Neural crest cell (in vitro differentiated cells): ENCODE data around the gene LSM14A. TPM values are rescaled to one million over a fixed set of nuclear protein-coding genes. Genes with fewer than 3 reads are reported as not detected.

Source experiments
- DNase-seq: peaks from one replicate; pipeline ENCODE4 v3.0.0; 2021; ENCODE audit warnings: low read depth, mixed read lengths, low spot score
- H3K27ac Mint-ChIP-seq: one replicate; pipeline ENCODE4 v1.8.0; 2021; ENCODE audit warnings: mild to moderate bottlenecking, mixed read lengths; ENCODE audit not compliant: unreplicated experiment
- H3K27me3 Mint-ChIP-seq: 2 replicates; pipeline ENCODE4 v1.8.0; 2021; ENCODE audit warnings: low read depth, mild to moderate bottlenecking, mixed read lengths
- H3K36me3 Mint-ChIP-seq: 2 replicates; pipeline ENCODE4 v1.8.0; 2021; ENCODE audit warnings: low read depth, mild to moderate bottlenecking, mixed read lengths
- H3K4me1 Mint-ChIP-seq: 2 replicates; pipeline ENCODE4 v1.8.0; 2021; ENCODE audit warnings: mixed read lengths
- H3K4me3 Mint-ChIP-seq: one replicate; pipeline ENCODE4 v1.8.0; 2021; ENCODE audit warnings: mild to moderate bottlenecking, mixed read lengths
- H3K9me3 Mint-ChIP-seq: 2 replicates; pipeline ENCODE4 v1.8.0; 2021; ENCODE audit warnings: mixed read lengths
- total RNA-seq: library from RNA; stranded (reverse); gene quantifications from 2 replicates; pipeline ENCODE4 v1.2.1, GENCODE V29; 2021
- TF ChIP-seq, protein P1 (sequence below): fragments of 200-600 bp; sonication (generic); conservative IDR thresholded peaks from 2 replicates; pipeline ENCODE4 v1.5.0; 2021; ENCODE audit warnings: antibody characterized with exemption, mild to moderate bottlenecking

LSM14A gene
- total RNA-seq, 1 donor from 2014 or later = 141 TPM

- peaks cover 6% of the 10 kb centered on the region for H3K4me1 Mint-ChIP-seq
- TF ChIP-seq, protein P1, sequence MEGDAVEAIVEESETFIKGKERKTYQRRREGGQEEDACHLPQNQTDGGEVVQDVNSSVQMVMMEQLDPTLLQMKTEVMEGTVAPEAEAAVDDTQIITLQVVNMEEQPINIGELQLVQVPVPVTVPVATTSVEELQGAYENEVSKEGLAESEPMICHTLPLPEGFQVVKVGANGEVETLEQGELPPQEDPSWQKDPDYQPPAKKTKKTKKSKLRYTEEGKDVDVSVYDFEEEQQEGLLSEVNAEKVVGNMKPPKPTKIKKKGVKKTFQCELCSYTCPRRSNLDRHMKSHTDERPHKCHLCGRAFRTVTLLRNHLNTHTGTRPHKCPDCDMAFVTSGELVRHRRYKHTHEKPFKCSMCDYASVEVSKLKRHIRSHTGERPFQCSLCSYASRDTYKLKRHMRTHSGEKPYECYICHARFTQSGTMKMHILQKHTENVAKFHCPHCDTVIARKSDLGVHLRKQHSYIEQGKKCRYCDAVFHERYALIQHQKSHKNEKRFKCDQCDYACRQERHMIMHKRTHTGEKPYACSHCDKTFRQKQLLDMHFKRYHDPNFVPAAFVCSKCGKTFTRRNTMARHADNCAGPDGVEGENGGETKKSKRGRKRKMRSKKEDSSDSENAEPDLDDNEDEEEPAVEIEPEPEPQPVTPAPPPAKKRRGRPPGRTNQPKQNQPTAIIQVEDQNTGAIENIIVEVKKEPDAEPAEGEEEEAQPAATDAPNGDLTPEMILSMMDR = no peak
- no peak for DNase-seq
- no peak overlapping the region for H3K27ac Mint-ChIP-seq
- no peaks in the 10 kb centered on the region for H3K9me3 Mint-ChIP-seq
- no peaks in the 10 kb centered on the region for H3K27me3 Mint-ChIP-seq
- H3K36me3 Mint-ChIP-seq = peaks cover 31% of the 10 kb centered on the region
- H3K4me3 Mint-ChIP-seq = no peak overlapping the region
Observed at GRCh38 chr19:34224996-34225658, 52.8 kb downstream of the LSM14A start.

GRCh38 chr19:34225659-34226015 is 53.3 kb downstream of the LSM14A start:
- Mint-ChIP-seq H3K27me3 (no peaks in the 10 kb centered on the region), H3K4me3 (no peak overlapping the region), H3K27ac (no peak overlapping the region), H3K36me3 (peaks cover 29% of the 10 kb centered on the region), H3K4me1 (peaks cover 6% of the 10 kb centered on the region), H3K9me3 (no peaks in the 10 kb centered on the region)
- no peak for DNase-seq
- TF ChIP-seq, protein P1 = no peak

GRCh38 chr19:34226036-34226435 is 53.7 kb downstream of the LSM14A start:
- H3K4me1 Mint-ChIP-seq = peaks cover 6% of the 10 kb centered on the region
- H3K27me3 Mint-ChIP-seq = no peaks in the 10 kb centered on the region
- no peak overlapping the region for H3K27ac Mint-ChIP-seq
- H3K9me3 Mint-ChIP-seq = no peaks in the 10 kb centered on the region
- TF ChIP-seq, protein P1 = no peak
- DNase-seq = no peak
- peaks cover 28% of the 10 kb centered on the region for H3K36me3 Mint-ChIP-seq
- H3K4me3 Mint-ChIP-seq = no peak overlapping the region

GRCh38 chr19:34228347-34228746 is 56.0 kb downstream of the LSM14A start:
- Mint-ChIP-seq H3K27me3 (no peaks in the 10 kb centered on the region), H3K9me3 (no peaks in the 10 kb centered on the region), H3K4me1 (peaks cover 17% of the 10 kb centered on the region), H3K27ac (no peak overlapping the region), H3K4me3 (no peak overlapping the region), H3K36me3 (peaks cover 22% of the 10 kb centered on the region)
- TF ChIP-seq, protein P1 = no peak
- DNase-seq = no peak

- Mint-ChIP-seq H3K4me3 (no peak overlapping the region), H3K36me3 (peaks cover 21% of the 10 kb centered on the region), H3K27ac (no peak overlapping the region), H3K27me3 (no peaks in the 10 kb centered on the region), H3K4me1 (peaks cover 17% of the 10 kb centered on the region), H3K9me3 (no peaks in the 10 kb centered on the region)
- TF ChIP-seq, protein P1 = no peak
- DNase-seq = no peak
Observed at GRCh38 chr19:34228762-34229161, 56.5 kb downstream of the LSM14A start.
